Measurements from ENCODE around the gene LAMC3.
"Not testable (repeated sequence)": the region's sequence is repeated elsewhere in the genome, so short reads cannot be mapped to it uniquely, and the experiment has no call there.

The LAMC3 gene

DNA sequence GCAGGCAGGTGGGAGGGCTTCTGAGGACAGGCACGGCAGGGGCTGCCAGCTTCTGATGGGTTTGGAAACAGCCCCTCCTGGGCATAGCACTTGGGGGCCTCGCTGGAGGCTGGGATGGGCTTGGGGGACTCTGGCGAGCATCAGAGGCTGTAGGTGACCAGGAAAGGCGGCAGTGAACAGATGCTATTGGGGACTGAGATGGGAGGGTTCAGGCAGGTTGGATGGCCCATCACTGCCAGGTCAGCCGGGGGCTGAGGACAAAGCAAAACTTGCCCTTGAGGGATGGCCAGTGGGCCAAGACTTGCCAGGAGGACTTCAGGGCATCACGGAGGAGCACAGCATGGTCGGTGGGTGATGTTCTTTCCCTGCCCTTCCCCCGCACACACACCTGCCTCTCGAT, 94.0 kb downstream of the LAMC3 start:
- DNase-seq = no peak

DNA sequence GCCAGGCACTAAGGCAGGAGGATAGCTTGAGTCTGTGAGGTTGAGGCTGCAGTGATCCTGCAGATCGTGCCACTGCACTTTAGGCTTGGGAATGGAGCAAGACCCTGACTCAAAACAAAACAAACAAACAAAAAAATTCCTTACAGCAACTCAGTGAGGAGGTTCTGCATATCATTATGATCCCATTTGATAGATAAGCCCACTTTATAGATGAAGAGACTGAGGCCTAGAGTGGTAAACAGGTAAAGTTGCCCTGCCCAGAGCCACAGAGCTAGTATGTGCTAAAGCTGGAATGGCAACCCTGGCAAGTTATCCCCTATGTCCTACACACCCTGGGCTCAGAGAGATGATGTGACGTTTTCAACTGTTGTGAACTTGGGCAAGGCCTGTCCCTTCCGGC, 94.6 kb downstream of the LAMC3 start:
- DNase-seq = no peak

DNA sequence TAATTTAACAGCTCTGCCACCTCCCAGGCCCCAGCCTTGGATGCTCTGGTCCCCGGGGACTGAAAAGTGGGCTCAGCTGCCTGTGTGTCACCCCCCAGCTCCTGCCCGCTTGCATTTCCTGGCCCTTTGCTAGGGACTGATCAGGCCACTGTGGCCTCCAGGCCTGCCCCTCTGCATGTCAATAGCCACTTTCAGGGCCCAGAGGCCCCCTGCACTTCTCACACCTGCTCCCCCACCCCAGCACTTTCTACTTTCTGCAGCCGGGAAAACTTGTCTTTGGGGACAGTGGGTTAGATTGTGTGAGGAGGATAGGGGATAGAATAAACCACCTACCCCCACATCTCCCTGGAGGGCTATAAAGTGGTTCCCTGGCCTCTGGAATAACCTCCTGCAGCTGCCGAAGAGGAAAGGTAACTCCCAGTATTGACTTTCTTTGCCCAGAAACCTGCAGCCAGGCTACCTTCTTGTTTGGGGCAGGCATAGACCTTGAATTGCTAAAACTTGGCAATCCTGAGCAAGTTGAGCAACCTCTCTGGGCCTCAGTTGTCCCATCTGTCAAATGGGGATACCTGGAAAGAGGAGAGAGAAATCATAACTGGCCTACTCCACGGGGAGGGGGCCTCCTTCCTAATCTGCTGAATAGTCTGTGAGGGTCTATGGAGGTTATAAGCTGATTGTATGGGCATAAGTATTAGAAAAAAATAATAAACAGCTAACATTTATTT, 95.2 kb downstream of the LAMC3 start:
- no peak for DNase-seq

DNA sequence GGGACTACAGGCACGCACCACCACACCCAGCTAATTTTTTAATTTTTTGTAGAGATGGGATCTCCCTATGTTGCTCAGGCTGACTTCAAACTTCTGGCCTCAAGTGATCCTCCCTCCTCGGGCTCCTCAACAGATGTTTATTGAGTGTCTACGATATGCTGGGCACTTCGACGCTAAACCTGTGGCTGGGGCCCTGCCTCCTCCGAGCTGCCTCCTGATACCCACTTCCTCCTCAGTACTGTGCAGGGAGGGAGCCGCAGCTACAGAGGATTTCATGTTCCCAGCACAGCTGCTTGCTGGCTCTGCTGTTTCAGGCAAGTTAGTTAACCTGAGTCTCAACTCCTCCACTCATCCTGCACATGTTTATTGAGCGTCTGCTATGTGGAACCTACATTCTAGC, 97.0 kb downstream of the LAMC3 start:
- DNase-seq = no peak

DNA sequence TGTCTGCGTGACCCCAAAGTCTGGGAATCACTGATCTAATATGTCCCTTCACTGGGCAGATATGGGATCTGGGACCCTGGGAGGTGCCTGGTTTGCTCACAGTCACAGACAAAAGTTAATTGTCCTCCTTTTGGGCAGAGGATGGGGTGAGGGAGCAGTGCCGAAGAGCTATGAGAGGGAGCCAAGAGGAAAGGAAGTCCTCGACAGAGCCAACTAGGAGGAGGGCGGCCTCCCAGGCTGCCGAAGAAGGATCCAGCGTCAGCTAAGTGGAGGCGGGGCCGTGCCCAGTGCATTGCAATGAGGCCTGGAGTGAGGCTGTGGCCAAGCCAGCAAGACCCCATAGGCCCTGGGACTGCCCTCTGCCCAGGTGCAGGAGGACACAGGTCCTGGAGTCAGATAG, 98.8 kb downstream of the LAMC3 start:
- DNase-seq = no peak

DNA sequence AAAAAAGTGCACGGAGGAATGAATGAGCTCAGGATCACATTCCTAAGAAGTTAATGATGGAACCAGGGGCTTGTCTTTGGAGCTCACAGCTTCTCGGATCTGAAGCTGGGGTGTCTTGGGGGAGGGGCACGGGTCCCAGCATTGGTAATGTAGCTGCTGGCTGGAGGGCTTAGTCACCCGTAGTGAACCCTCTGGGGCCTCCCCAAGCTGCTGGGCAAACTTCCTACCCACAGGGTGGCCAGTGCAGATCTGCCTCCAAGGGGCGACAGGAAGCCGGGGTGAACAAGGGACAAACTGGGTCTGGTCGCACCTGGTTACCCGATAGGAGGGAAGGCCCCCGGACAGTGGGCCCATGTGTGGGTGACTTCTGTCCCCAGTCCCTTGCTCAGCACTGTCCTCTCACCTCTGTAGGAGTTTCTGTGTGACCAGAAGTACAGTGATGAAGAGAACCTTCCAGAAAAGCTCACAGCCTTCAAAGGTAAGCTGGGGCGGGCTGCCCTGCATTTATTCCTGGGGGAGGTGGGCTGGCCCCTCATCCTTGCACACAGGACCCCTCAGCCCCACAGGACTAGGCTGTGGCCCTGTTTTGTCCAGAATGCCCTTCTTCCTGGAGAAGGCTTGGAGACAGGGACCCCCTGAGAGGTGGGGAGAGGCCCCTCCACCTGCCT, 102.3 kb downstream of the LAMC3 start:
- no peak for DNase-seq

DNA sequence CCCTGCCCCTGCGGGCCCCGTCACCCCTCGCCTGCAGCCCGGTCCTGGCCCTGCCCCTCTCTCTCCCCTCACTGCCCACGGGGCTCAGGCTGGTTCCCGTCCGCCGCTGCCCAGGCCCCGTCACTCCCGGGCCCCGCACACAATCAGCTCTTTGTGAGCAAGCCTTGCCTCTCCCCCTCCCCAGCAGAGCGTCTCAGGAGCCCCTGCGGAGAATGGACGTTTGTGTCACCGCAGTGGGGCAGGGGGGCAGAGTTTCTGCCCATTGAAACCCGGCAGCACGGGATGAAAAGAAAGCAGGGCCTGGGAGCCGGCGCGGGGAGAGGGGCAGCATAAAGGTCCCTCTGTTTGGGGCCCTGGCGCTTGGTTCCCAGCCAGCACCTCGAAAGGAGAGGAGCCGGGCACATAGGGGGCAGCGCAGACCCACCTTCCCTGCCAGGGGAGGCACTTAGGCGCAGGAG, 102.9 kb downstream of the LAMC3 start:
- DNase-seq = no peak

DNA sequence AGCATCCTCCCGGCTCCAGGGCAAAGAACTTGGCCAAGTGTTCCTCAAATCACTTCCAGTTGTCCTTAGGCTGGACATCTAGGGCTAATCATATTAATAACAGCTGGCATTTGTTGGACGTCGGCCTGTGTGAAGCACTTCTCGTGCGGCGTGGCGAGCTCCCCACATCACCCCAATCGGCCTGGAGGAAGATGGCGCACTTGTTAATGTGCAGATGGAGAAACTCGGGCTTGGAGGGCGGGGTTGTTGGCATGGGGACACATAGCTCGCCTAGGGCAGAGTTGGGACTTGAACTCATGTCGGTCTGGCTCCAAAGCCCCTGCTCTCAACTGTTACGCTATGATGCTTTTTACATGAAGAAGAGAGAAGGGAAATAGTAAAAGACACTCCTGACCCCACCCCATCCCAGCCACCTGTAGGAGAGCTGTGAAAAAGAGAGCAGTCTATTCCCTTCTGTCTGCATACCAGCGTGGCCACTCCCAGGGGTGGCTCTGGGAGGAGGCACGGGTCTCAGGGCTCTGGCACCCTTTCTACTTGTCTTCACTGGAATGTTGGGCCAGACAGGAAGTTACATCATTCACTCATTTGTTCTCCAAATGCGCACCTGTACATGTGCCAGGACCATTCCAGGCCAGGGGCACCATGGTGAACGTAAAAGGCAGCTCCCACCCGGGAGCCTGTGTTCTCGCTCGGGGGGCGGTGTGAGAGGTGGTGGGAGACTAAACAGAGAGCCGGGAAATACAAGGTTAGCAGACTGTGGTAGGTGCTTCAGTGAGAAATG, 103.6 kb downstream of the LAMC3 start:
- DNase-seq = no peak

DNA sequence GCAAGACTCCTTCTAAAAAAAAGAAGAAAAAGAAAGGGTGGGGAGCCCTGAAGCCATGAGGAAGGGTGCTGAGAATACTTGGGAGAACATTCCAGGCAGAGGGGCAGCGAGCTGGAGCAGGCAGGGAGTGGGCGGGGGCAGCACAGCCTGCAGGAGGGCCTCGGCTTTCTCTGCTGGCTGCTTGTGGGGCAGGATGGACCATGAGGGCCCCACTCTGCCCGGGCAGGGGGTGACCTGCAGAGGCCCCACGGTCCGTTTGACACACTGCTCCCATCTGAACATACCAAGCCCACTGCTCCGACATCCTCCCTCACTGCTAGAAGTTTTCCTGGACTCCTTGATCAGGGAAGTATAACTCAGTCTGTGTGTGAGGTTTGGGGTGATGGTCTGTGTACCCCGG, 104.7 kb downstream of the LAMC3 start:
- DNase-seq = no peak

DNA sequence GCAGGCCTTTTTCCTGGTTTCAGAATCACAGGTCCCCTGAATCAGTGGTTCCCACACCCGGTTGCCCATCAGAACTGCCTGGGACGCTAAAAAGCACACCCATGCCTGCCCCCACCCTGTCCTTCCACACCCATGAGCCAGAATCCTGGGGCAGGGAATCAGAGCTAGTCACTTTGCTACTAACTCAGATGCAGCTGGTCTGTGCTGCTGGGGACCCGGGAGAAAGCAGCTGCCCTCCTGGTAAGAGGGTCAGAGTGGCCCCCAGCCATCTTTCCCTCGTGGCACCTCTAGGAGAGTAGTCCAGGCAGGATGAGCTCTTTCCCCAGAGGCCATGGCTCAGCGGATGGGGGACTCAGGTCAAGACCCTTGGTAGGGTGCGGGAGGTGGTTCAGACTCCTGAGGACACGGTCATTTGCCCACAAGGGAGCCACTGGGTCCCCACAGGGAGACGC, 105.1 kb downstream of the LAMC3 start:
- no peak for DNase-seq

DNA sequence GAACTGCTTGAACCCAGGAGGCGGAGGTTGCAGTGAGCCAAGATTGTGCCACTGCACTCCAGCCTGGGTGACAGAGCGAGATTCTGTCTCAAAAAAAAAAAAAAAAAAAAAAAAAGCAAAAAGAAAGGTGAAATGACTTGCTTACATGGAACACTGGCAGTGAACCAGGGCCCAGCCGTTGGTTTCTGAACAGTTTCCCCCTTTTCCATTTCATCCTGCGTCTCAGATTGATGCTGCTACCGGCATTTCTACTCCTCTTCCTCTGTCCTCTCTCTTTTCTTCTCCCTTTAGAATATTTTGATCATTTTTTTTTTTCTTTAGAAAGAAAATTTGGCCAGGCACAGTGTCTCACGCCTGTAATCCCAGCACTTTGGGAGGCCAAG, 106.4 kb downstream of the LAMC3 start:
- DNase-seq = not testable (repeated sequence)

DNA sequence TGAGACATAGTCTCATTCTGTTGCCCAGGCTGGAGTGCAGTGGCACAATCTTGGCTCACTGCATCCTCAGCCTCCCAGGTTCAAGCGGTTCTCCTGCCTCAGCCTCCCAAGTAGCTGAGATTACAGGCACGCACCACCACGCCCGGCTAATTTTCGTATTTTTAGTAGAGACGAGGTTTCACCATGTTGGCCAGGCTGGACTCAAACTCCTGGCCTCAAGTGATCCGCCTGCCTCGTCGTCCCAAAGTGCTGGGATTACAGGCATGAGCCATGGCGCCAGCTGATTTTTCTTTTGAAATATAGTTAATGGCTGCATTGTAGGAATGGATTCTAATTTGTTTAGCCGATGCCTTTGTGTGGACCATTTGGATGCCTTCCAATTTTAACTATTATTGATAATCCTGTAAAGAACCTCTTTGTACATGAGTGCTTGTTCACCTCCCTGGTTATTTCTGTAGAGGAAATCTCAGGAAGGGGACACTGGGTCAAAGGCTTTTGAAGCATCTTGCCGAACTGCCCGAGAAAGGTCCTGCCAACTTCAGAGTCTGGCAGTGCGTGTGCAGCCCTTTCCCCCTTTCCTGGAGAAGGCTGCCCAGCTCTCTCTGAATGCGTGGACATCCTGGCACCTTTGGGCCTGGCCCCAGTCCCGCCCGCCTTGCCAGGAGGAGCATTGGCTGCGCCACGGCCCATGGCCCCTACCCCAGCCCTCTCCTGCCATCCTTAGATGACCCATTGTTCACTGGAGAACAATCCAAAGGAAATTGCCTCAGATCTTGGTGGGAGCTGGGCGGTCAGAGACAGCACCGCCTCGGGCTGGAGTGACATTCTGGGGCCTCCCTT, 107.5 kb downstream of the LAMC3 start:
- DNase-seq = no peak

DNA sequence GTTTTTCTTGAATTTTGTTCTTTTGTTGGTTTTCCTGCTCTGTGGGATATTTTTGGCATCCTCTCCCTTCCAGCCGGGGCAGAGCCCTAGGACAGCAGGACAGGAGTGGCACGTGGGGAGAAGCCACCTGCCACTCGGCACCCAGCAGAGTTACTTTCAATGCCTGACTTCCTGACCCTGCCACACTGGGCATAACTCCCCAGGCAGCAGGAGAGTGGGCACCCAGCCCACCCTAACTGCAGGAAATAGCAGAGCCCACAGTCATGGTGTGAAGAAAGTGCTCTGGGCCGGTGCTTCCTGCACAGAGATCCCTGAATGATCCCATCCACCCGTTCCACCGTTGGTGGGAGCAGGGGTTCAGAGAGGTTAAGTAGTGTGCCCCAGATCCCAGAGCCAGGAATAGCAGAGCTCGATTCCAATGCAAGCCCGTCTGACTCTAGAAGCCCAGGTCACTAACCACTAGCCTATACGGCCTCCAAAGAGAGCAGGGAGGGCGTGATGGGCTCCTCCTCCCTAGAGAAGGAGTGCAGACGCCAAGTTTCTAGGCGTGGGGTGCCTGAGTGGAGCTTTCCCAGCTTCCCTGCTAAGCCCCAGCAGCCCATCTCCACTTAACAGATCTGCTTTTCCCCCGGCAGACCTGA, 108.3 kb downstream of the LAMC3 start:
- no peak for DNase-seq

DNA sequence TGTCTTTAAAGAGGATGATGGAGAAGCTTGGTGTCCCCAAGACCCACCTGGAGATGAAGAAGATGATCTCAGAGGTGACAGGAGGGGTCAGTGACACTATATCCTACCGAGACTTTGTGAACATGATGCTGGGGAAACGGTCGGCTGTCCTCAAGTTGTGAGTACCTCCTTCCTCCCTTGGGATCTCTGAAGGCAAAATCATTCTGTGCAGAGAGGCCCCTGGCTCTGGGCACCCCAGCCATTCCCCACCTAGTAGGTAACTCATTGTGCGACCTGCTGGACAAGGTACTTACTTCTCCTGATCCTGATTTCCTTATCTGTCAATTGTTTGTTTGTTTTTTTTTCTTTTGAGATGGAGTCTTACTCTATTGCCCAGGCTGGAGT, 108.8 kb downstream of the LAMC3 start:
- DNase-seq = no peak

DNA sequence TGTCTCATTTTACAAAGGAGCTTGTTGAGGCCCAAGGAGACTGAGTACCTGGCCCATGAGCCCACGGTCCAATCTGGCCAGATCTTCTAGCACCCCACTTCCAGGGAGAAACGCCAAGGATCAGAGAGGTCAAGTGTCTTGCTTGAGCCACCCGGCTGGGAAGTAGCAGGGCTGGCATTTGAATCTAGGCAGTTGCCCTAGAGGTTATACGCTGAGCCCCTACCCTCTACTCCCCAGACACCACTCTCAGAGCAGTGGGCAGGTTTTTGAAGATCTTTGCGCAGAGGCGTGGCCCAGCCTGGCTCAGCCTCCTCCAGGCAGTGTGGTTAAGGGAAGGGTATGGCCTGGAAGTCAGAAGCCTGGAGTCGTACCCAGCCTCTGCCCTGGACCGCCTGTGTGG, 110.6 kb downstream of the LAMC3 start:
- DNase-seq = no peak

DNA sequence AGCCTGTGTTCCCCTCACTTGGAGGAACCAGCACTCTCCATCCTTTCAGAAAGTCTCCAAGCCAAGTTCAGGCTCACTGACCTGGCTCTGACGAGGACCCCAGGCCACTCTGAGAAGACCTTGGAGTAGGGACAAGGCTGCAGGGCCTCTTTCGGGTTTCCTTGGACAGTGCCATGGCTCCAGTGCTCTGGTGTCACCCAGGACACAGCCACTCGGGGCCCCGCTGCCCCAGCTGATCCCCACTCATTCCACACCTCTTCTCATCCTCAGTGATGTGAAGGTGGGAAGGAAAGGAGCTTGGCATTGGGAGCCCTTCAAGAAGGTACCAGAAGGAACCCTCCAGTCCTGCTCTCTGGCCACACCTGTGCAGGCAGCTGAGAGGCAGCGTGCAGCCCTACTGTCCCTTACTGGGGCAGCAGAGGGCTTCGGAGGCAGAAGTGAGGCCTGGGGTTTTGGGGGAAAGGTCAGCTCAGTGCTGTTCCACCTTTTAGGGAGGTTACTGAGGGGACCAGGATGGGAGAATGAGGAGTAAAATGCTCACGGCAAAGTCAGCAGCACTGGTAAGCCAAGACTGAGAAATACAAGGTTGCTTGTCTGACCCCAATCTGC, 111.8 kb downstream of the LAMC3 start:
- DNase-seq = no peak

DNA sequence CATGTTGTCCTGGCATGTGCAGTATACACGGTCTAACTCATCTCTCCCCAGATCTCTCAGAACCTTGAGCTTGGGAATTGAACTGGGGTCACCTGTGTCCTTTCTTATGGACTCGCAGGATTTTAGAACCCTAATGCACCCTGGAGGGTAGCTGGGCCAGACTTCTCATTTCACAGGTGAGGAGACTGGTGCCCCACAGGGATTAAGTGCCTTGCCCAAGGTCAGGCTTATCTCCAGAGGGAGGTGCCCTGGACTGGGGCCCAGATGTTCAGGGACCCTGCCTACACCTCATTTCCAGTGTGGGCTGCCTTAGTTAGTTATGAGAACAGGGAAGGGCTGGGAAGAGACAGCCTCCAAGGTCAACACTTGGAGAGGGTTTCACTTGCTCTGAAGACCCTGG, 112.4 kb downstream of the LAMC3 start:
- DNase-seq = no peak

DNA sequence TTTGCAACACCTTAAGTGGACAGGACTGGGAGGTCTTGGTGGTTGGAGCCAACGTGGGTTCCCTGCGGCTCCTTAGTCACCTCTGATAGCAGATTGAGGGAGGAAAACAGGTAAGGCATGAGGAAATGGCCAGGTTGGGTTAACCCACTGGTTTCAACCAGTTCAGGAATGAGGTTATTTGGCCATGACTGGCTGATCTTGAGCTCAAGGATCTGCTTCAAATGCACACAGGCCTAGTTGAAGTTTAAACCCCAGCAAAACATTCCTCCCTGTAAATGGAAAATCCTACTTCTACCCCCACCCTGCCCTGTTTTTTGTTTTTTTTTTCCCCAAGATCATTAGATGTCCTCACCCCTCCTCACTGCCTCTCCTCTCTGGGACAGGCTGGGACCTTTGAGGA, 113.2 kb downstream of the LAMC3 start:
- DNase-seq = no peak

DNA sequence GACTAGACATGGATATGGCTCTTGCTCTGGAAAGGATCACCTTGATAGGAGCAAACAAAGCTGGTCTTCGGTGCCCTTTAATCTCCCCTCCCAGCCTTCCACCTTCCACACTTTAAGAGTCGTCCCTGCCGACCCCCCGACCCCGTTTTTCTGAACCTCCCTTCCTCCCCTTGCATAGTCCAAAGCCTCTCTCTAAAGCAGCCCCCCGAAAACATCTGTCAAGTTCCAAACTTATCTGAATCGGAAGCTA, 116.0 kb downstream of the LAMC3 start:
- no peak for DNase-seq

DNA sequence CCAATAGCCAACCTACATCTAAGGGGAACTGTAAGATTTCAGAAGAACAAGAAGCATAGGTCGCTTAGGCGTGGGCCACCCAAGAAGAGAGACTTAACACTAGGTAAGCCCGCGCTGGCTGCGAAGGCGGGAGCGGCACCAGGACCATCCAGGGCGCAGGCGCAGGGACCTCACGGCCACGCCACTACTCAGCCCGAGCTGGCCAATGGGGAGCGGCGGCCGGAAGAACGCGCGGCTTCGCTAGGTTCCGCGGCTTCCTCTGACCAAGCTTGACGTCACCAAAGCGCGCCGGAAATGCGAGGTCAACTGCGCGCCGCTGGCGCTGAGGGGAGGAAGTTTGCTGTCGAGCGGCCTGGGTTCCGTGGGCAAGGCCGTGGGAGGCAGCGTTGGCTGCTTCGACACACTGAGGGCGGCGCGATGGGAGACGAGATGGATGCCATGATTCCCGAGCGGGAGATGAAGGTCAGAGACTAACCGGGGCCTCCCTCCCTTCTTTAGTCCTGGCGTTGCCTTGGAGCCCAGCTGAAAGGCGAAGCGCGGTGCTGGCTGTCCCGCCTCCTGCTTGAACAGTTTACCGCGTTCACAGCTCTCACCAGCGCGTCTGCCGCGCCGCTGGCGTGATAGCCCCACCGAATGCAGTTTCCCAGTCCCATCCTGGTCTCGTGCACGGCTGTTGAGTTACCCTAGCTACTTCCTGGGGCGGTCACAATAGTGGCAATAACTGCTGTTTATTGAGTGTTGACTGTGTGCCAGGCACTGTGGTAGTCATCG, 116.5 kb downstream of the LAMC3 start, which contains the start of gene NUP214:
NUP214 (plus strand) TSS at position 299 of the 771 bp plus-strand sequence; CDS start at position 418, 119 bp downstream.
- peak; percentile 98 to 99 for DNase-seq

DNA sequence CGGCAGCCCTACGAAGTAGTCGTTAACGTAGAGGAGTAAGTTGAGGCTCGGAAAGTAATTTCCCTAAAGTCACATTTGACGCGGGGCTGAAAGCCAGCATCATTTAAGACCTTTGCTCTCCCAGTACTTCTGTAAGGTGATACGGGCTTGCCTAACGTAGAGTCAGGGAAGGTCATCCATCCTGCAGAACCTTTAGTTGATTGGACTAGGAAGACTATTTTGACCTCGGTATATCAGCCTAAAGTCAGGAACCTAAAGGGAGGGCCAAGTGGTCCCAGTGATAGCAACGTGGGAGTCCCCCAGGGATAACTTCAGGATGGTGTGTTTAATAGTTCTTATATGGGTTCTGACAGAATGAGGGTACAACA, 117.1 kb downstream of the LAMC3 start:
- DNase-seq = no peak
